HG03460 (cell line): Measurements from ENCODE around the gene EEF1AKMT1.
"Not testable (repeated sequence)": the region's sequence is repeated elsewhere in the genome, so short reads cannot be mapped to it uniquely, and the experiment has no call there.

Source experiments
- ATAC-seq: cut with Tn5 transposase; IDR thresholded peaks from one replicate; pipeline ENCODE4 v1.9.1; 2021; ENCODE audit not compliant: unreplicated experiment

The EEF1AKMT1 gene

GRCh38 chr13:20778311-20778710, 4.5 kb upstream of the EEF1AKMT1 start:
- ATAC-seq = no peak

- no peak for ATAC-seq
These were observed 3.0 kb upstream of the EEF1AKMT1 start for GRCh38 chr13:20776751-20777150.

GRCh38 chr13:20775961-20776360, 2.2 kb upstream of the EEF1AKMT1 start:
- no peak for ATAC-seq

- no peak for ATAC-seq
These were observed 985 bp upstream of the EEF1AKMT1 start for GRCh38 chr13:20774746-20775145.

- no peak for ATAC-seq
These were observed 1.2 kb downstream of the EEF1AKMT1 start for GRCh38 chr13:20772401-20773131.

- ATAC-seq = no peak
These were observed 3.9 kb downstream of the EEF1AKMT1 start for GRCh38 chr13:20769834-20770233.

GRCh38 chr13:20769091-20769490, 4.7 kb downstream of the EEF1AKMT1 start:
- no peak for ATAC-seq

- no peak for ATAC-seq
These were observed 6.3 kb downstream of the EEF1AKMT1 start for GRCh38 chr13:20767309-20767943.

GRCh38 chr13:20760872-20761271, 12.9 kb downstream of the EEF1AKMT1 start:
- no peak for ATAC-seq

GRCh38 chr13:20754009-20754408, 19.8 kb downstream of the EEF1AKMT1 start:
- ATAC-seq = no peak

- no peak for ATAC-seq
These were observed 24.4 kb downstream of the EEF1AKMT1 start for GRCh38 chr13:20749377-20749776.

GRCh38 chr13:20743830-20744404, 29.8 kb downstream of the EEF1AKMT1 start:
- not testable (repeated sequence) for ATAC-seq

GRCh38 chr13:20740021-20740420, 33.7 kb downstream of the EEF1AKMT1 start:
- ATAC-seq = no peak

GRCh38 chr13:20738616-20739015, 35.1 kb downstream of the EEF1AKMT1 start:
- no peak for ATAC-seq

- ATAC-seq = no peak
These were observed 43.9 kb downstream of the EEF1AKMT1 start for GRCh38 chr13:20729633-20730585.

GRCh38 chr13:20728579-20729311, 45.0 kb downstream of the EEF1AKMT1 start:
- no peak for ATAC-seq

- ATAC-seq = no peak
These were observed 45.9 kb downstream of the EEF1AKMT1 start for GRCh38 chr13:20727856-20728255.

- ATAC-seq = no peak
These were observed 52.1 kb downstream of the EEF1AKMT1 start for GRCh38 chr13:20721454-20722357.

GRCh38 chr13:20721058-20721453, 52.7 kb downstream of the EEF1AKMT1 start:
- no peak for ATAC-seq
